HG02943 (cell line): ENCODE data around the gene PTPRN.

Experiments
- ATAC-seq: cut with Tn5 transposase; IDR thresholded peaks from one replicate; pipeline ENCODE4 v1.9.1; 2021; ENCODE audit warnings: mild to moderate bottlenecking, low read depth, moderate library complexity; ENCODE audit not compliant: unreplicated experiment

PTPRN gene

GRCh38 chr2:219247678-219248642 is 61.2 kb downstream of the PTPRN start:
- no peak for ATAC-seq

DNA sequence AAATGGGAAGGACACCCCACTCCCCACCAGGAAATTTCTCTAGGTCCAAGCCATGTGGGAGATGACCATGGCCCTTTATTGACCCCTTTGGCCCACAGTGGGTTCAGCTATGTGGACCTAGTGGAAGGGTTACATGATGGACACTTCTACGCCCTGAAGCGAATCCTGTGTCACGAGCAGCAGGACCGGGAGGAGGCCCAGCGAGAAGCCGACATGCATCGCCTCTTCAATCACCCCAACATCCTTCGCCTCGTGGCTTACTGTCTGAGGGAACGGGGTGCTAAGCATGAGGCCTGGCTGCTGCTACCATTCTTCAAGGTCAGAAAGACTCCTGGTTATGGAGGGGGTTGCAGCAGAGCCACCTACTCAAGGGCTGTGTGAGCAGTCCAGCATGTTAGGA is 62.6 kb downstream of the PTPRN start:
- no peak for ATAC-seq

DNA sequence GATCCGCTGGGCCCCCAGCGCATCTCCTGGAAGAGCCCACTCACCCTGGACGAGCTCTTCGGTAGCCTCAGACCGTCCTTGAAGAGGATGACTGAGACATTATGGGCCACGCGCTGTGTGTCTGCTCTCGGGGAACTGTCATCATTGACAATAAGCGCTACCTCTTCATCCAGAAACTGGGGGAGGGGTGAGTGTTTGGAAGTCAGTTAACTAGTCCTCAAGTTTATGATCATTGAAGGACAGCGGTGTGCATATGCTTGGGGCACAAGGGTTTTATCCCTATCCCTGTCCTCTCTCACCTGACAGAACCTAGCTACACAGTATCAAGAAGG is 63.3 kb downstream of the PTPRN start:
- ATAC-seq = no peak

GRCh38 chr2:219245148-219245898 is 63.9 kb downstream of the PTPRN start, which contains the start of the genes GLB1L and STK16:
Gene GLB1L, minus strand, starts transcription at chr2:219245444. Its CDS starts 1,871 bp downstream, at chr2:219243573.
Gene STK16, plus strand, starts transcription at chr2:219245479. Its CDS starts 521 bp downstream, at chr2:219246000.
- peak; percentile 47 for ATAC-seq

GRCh38 chr2:219244789-219245147 is 64.4 kb downstream of the PTPRN start:
- ATAC-seq = no peak

GRCh38 chr2:219243291-219243761 is 65.9 kb downstream of the PTPRN start:
- ATAC-seq = no peak
